Measurements from ENCODE around the gene SLC6A11.

SLC6A11 gene

DNA sequence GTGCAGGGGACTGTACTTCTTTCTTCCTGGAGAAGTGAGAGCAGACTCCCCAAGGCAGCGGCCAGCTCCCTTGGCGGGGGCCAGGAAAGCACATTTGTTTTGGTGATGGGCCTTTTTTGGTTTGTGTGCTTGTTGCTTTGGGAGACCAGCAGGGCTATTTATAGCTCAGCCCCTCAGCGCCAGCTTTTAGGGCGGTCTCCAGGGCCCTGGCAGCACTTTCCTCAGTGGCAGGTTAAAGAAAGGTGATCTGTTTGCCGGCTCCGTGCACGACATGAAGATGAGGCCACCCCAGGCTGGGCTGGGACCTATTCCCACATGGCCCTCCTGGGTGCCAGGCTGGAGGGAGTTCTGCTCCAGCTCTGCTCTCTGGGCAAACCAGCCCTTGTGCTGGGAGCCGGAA lies 21.8 kb downstream of the SLC6A11 start:
- no peak for FAIRE-seq
- DNase-seq (ENCODE audit: insufficient read length, low spot score), result no peak

DNA sequence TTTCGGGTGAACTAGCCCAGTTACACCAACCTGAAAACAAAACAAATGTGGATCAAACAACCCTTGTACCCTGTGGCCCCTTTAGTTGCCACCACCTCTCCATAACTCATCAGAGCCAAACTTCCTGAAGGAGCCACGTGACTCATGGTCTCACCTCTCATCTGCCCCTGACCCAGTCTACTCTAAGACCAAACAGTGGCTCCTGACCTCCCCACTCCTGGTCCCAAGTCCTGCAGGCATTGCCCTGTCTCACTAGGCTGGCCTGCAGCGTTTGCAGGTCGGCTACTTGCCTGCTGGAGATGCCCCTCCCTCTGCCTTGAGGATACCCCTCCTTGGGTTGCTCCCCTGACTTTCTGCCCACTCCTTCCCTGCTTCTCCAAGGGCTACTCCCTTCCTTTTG lies 23.1 kb downstream of the SLC6A11 start:
- FAIRE-seq, result no peak
- no peak for DNase-seq (ENCODE audit: insufficient read length, low spot score)

DNA sequence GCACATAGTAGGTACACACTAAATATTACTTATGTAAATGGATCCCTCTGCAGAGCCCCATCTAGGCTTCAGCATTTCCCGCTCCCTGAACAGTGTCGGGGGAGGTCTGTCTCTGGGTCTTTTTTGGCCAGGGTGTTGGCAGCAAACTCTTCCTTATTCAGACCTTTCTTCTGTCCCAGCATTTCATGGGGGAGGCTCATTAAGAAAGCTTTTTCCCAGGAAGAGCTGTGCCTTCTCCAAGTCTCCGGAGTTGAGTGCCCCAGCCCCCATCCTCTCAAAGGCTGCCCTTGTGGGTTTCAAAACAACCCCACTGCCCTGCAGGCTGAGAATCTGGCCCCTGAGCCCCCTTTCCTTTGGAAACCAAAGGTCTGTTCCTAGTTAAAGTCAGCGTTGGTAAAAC lies 25.1 kb downstream of the SLC6A11 start:
- DNase-seq (ENCODE audit: insufficient read length, low spot score), result no peak
- no peak for FAIRE-seq

DNA sequence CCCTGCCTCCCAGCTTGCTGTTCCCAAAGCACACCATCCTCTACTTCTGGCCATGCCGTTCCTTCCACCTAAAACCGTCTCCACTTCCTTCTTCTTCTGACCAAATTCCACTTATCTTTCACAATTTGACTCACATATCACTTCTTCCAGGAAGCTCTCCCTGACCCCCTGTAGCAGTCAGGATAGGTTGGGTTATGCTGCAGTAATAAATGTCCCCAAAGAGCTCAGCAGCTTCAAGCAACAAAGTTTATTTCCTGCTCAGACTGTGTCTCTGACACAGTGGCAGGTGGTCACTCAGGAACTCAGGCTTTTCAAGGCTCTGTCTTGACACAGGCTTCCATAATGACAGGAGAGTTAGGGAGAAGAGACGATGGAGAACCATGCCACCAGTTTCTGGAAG lies 27.4 kb downstream of the SLC6A11 start:
- FAIRE-seq (no peak), DNase-seq (ENCODE audit: insufficient read length, low spot score) (no peak)

DNA sequence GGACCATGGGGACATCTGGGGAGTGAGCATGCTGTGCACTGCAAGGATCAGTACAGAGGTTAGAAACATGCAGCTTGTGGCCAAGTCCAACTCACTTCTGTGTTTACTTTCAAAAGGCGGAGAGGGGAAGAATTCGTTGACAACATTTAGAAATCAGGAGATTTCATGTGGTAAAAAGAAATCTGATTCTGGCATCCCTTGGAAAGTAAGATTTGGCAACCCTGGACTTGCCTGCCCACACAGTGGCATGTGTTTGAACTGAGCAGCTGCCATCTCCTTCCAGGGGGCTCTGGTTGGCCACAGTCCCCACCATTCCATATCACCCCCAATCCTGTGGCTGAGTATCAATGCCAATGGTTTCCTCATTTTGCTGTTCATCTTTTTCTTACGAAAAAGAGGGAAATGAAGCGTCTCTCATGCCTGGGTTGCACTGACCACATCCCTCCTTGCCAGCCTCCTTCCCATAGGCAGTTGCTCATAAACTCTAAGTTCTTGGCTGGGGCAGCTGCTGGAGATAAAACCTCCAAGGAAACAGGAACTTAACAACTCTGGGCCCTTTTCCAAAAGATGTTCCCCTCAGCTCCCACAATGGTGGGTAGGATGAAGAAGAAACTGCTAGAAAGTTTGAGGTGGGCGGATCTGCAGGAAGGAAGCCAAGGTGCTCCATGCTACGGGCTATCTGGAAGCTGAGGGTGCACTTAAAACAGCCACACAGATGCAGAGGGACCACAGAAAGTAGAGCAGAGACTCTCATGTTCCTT lies 29.2 kb downstream of the SLC6A11 start:
- DNase-seq (ENCODE audit: insufficient read length, low spot score) (no peak), FAIRE-seq (no peak)

DNA sequence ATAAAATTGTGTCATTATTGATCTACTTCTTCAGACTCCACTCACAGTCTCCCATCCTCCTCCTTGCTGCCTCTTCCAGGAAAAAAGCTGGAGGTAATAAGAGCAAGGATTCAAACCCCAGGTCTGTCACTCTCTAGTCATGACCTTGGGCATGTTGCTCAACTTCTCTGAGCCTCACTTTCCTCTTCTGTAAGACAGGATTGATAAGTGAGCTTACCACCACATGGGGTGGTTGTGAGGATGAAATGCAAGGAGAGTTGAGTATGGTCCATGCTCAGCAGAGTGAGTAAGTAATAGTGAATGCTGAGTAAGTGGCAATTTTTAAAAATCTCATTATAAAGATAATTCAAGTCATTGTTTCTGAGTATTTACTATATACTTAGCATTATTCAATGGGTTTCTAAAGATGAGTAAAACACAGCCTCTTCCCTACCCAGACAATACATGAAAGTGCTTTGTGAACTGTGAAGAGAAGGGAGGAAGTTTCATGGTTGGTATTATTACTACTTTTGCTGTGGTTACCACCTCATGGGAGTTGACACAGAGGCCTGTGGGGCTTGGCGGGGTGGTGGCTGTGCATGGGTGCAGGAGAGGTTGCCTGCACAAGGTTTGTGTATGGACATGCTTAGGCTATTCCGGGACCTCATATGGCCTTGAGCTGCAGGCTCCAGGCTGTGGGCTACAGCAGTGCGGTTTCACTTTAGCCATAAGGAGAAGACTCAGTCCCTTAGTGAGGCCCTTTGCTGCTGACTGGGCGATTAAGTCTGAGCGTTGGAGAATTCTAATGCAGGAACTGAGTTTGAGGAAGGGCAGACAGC lies 30.0 kb downstream of the SLC6A11 start:
- DNase-seq (ENCODE audit: insufficient read length, low spot score) (no peak), FAIRE-seq (no peak)

DNA sequence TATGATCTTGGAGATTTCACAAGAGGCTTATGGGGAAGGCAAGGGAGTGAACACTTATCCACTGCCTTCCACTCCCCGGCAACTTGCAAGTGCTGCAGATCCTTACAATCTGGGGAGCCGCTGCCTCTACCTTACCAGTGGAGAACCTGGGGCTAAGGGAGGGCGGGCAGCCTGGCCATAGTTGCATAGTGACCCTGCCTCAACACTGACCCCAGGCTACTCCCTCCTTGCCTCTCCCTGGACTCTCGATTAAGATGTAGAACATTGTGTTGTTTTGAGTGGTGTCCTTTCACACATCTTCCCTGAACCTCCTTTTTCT lies 30.6 kb downstream of the SLC6A11 start:
- FAIRE-seq, result no peak

DNA sequence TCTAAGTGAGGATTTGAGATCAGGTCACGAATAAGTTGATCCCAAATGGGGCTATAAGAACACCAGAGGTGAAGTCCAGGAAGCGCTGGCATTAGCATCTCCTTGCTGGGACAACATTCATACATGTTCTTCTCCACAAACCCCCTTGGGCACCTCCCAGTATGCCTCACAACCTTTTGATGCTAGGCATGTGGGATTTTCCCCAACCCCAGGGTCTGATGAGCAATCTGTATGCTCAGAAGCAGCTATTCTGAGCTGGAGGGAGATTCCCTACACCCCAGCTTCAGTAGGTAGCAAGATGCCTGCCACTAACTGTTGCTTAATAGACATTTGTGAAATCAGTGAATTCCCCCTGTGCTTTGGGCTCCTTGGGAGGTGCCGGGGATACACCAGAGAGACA lies 32.2 kb downstream of the SLC6A11 start:
- no peak for DNase-seq (ENCODE audit: insufficient read length, low spot score)
- FAIRE-seq, result no peak

More for the DNA sequence above, 30.6 kb downstream of the SLC6A11 start:
- DNase-seq (ENCODE audit: insufficient read length, low spot score), result no peak

DNA sequence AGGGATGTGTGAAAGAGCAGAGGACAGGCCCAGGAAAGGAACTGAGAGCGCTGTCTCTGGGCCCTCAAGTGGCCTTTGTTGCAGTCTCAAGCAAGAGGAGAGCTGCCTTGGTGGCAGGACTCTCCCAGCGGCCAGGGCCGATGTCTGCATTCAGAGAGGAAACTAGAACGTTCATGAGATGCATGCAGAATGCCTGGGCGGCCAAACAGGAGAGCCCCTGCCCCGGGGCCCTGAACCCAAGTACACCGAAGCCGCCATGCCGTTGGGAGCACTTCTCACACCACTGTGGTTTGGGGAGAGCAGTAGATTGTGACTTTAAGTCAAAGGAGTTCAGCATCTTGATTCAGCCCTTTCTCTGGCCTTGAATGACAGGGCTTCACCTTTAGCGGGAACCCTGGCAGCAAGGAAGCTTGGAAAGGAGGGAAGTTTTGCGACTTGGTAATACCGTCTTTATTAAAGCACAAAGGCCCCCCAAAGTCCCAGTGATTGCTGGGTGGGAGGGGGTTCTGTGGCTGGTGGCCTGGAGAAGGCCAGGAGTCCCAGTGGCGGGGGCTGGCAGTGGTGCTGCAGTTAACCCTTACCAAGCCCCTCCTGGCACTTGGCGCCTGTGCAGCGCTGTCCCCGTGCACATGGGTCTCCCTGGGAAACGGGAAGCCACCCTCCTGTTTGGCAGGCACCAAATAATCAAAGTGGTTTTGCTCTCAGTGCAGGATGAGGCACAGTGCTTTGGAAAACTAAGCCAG lies 36.2 kb downstream of the SLC6A11 start:
- no peak for DNase-seq (ENCODE audit: insufficient read length, low spot score)
- no peak for FAIRE-seq

DNA sequence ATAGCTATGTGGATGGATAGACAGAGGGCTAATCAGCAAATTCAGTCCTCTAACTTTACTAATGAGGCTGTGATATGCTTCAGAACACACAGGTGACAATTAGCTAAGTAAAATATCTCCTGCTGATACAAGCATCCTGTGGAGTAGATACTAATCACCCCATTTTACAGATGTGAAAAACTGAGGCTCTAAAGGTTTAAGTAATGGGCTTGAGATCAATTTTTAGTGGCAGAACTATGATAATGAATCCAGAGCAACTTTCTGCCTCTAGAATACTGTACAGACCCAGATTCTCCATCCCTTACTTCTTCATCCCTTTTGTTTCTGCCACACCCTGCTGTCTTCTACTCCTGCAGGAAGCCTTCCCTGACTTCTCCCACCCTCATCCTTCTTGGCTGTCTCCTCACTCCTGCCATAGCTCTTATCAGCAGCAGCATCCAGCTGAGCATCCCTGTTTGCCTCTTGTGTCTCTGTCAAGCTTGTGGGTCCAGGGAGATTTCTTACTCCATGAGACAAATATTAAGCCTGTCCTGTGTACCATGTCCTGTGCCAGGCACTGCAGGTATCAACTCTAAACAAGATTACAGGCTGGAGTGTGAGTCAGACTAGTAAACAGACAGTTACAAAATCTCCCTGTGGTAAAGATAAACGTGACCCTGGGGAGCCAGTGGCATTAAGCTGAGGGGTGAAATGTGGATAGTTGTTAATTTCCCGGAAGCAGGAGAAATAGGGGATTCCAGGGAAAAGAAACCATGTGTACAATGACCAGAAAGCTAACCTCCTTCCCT lies 39.2 kb downstream of the SLC6A11 start:
- DNase-seq (ENCODE audit: insufficient read length, low spot score) (no peak), FAIRE-seq (no peak)

DNA sequence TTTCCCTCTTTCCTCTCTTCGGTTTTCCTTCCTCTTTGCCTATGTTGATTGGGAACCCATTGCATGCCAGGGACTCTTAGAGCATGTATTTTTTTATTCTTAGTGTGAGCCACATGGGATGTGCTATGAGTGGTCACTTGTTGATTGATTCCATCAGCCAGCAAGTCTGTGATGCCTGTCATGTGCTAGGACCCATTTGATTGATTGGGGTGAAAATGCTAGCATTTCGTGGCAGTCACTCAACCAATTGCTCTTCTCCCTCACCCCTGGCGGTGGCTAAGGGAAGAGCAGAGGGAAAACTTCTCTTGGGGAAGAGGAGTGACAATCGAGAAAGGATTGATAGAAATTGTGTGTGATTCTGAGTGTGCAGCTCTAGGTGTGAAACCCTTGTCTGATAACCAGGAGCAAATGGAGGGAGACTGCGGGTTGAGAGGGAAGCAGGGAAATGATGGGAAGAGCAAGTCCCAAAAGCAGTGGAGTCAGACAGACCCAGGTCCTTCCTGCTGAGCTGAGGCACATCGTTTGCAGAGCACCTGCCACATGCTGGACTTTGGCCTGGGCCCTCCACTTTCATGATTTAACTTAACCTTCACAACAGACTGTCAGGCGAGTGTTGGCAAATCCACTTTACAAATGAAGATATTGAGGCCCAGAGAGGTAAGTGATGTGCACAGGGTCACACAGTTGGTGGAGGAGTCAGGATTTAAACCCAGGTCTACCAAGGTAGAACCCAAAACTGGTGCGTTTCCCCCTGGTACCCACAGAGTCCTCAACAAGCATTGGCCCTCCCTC lies 40.0 kb downstream of the SLC6A11 start:
- no peak for FAIRE-seq
- no peak for DNase-seq (ENCODE audit: insufficient read length, low spot score)

DNA sequence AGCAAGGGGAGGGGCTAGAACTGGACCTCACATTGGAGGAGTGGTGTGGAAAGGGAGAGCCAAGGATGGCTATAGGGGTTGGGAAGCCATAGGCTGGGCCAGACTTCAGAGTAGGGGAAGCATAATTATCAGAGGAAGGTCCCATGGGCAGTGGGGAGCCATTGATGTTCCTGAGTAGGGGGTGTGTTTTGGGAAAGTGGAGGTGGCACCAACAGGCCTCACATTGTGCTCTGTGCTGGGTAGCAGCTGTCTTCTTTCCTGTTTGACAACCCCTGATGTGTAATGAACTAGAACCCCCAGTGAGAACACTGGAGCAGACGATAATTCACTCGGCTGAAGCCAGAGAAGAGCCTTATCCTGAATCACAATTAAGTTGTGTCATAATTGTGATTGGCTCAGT lies 41.2 kb downstream of the SLC6A11 start:
- DNase-seq (ENCODE audit: insufficient read length, low spot score), result no peak
- no peak for FAIRE-seq

DNA sequence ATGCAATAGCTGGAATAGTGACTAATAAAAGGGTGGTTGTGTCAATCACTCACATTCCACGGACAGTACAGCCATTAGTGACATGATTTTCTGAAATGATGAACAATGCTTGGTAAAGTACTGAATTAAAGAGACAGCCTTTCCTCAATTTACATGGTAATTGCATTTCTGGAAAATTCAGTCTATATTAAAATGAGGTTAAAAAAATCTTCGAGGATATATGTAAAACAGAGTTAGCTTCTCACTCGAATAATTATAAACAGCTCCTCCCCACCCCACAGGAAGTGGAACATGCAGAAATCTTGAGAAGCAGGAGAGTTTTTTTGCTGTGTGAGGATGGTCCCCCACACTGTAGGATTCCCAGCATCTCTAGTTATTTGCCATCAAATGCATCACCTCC lies 42.1 kb downstream of the SLC6A11 start:
- no peak for FAIRE-seq
- DNase-seq (ENCODE audit: insufficient read length, low spot score), result no peak

DNA sequence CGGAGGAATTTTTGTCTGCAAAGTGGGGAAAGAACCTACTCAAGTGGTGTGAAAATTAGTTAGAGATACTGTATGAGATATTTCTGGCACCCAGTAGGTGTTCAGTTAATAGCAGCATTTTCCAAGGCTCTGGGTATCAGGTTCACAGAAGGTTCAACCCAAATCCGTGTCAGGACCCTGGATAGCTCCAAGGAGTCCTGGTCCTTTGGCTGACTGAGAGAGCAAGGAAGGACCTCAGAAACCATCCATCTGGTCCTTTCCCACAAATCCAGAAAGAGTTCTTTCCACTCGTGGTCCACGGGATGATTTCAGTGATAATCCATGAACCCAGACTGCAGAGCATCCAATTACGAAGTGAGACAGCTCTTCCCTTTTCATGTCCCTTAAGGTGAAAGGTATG lies 51.4 kb downstream of the SLC6A11 start:
- no peak for FAIRE-seq

DNA sequence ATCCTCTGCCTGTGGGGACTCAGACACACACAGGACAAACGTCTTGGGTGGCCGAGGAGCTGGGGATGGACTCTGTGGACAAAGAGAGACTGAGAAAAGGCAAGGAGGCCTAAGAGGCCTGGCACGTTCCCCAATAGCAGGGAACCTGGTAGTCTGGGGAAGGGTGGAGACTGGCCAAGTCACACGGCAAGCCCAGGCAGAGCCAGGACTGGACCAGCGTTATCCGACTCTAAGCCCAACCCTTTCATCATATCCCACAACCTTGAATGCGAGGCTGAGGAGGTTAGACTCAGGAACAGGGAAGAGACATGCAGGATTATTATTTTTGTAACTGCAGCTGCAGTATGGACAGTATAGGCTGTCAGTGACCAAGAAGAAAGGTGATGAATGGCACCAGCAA lies 53.4 kb downstream of the SLC6A11 start:
- DNase-seq (ENCODE audit: insufficient read length, low spot score) (no peak), FAIRE-seq (no peak)

More for the DNA sequence above, 51.4 kb downstream of the SLC6A11 start:
- DNase-seq (ENCODE audit: insufficient read length, low spot score), result peak; percentile 30

DNA sequence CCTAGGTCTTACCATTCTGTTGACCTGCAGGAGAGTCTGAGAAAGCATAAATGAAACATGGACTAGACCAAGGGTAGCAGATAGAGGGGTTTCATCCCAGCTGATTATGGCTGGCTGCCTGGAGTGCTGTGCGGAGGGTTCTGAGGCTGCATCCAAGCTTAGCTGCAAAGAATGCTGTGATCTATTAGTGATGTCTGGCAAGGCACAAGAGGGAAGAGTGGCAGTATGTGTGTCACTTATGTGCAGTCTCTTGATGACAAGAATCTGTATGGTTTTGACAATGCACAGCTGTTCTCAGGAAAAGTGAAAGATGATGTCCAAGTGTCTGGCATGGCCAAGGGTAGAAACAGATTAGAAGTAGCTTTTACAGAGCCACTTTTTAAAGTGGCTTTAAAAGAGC lies 54.3 kb downstream of the SLC6A11 start:
- FAIRE-seq (no peak), DNase-seq (ENCODE audit: insufficient read length, low spot score) (no peak)

DNA sequence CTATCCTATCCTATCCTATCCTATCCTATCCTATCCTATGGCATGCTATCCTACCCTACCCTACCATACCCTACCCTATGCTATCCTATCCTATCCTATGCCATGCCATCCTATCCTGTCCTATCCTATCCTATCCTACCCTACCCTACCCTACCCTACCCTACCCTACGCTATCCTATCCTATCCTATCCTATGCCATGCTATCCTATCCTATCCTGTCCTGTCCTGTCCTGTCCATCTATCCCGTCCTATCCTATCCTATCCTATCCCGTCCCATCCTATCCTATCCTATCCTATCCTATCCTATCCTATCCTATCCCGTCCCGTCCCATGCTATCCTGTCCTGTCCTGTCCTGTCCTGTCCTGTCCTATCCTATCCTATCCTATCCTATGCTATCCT lies 57.4 kb downstream of the SLC6A11 start:
- FAIRE-seq (no peak), DNase-seq (ENCODE audit: insufficient read length, low spot score) (no peak)

DNA sequence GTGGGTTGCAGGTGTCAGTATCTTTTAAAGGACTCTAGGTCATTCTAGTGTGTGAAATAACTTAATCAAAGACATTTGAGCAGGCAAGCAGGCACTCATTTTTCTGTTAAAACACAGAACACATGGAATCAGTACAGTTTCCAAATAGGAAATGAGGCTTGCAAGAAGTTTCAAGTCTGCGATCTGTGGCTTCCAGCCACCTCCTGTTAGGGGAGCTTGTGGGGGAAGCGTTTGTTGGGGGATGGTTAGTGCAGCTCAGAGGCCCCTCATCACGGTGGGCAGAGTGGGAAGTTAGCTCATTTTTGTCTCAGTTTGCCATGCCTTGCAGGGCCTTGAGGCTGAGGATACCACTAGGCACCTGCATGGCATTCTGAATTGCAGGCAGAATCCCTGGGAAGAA lies 59.9 kb downstream of the SLC6A11 start:
- no peak for DNase-seq (ENCODE audit: insufficient read length, low spot score)
- FAIRE-seq, result no peak

DNA sequence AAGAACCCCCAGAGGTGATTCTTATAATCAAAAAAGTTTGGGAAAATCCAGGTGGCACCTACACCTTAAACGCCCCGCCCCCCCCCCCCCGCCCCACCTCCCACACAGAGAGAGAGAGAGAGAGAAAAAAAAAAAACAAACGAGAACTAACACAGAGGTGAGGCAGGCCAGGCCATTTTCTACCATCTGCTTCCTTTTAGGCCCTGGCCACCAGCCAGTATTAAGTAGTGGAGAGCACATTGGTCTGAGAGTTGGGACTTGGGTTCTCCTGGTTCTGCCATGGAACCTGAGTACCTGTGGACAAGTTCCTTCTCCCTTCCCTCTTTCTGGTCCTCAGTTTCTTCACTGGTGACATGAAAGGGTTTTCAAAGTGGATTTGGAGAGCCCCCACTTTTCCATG lies 60.6 kb downstream of the SLC6A11 start:
- no peak for DNase-seq (ENCODE audit: insufficient read length, low spot score)

DNA sequence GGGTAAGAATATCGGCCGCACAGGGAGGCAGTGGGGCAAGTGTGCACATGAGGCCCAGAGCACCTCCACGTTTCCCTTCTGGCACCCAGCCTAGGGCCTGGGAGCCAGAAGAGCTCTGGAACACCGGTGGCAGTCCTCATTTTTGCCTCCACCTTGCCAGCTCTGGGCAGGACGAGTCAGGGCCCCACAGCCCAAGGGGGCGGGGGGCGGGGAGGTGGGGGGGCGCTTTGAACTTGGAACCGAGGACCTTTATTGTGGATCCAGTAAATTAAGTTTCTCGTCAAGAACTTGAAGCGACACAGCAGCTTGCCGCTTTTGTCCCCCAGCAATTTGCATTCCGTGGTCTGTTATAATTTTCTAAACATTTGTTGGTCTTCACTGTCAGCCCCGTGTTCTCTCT lies 66.8 kb downstream of the SLC6A11 start:
- DNase-seq (ENCODE audit: insufficient read length, low spot score), result no peak
- no peak for FAIRE-seq

More for the DNA sequence above, 60.6 kb downstream of the SLC6A11 start:
- no peak for FAIRE-seq
